Measurements from ENCODE around the gene SLC25A1. TPM values are rescaled to one million over a fixed set of nuclear protein-coding genes. Genes with fewer than 3 reads are reported as not detected.

The SLC25A1 gene
- total and polyA plus RNA-seq, 2 donors (not counting 1 experiment from before 2014, with no cell fraction given): 41.3 to 47.7 TPM

- Histone ChIP-seq H3K4me2 (replicated peaks; ENCODE audit: low read depth, low read length, poor library complexity, severe bottlenecking) (no peak overlapping the region), H2AFZ (ENCODE audit: insufficient read depth, low read depth, low read length, poor library complexity, severe bottlenecking) (no peak overlapping the region), H3K9me3 (ENCODE audit: control extremely low read depth in 1 of 3, control insufficient read depth in 2 of 3, insufficient read depth in 1 of 3, low read length in 2 of 3) (peaks cover 0 to 12% (median 0%) of the 10 kb centered on the region in 3 donors), H3K4me3 (ENCODE audit: control extremely low read depth in 1 of 5, extremely low read depth in 1 of 5, insufficient read depth in 1 of 5, low read depth in 2 of 5, low read length in 4 of 5) (no peak overlapping the region), H3K27me3 (replicated peaks in 1 of 4; ENCODE audit: control extremely low read depth in 1 of 4, control insufficient read depth in 3 of 4, insufficient read depth in 4 of 4, low read length in 3 of 4) (peaks cover 0 to 31% (median 13%) of the 10 kb centered on the region in 4 experiments), H3K9ac (ENCODE audit: low read length) (no peak overlapping the region), H3K79me2 (ENCODE audit: control insufficient read depth, insufficient read depth, low read length) (peaks cover 25% of the 10 kb centered on the region), H4K20me1 (ENCODE audit: control insufficient read depth, insufficient read depth, low read length, poor library complexity, severe bottlenecking) (peaks cover 3% of the 10 kb centered on the region), H3K27ac (ENCODE audit: low read length in 2 of 2) (no peak overlapping the region), H3K4me1 (ENCODE audit: control insufficient read depth in 2 of 2, insufficient read depth in 2 of 2, low read length in 2 of 2) (peaks cover 21 to 25% of the 10 kb centered on the region in 2 donors), H3K36me3 (replicated peaks in 1 of 2; ENCODE audit: control extremely low read depth in 1 of 2, control insufficient read depth in 1 of 2, extremely low read depth in 1 of 2, insufficient read depth in 2 of 2, low read length in 1 of 2) (peaks cover 0 to 12% of the 10 kb centered on the region in 2 experiments)
- Mint-ChIP-seq H3K4me1 (peaks cover 26% of the 10 kb centered on the region), H3K4me3 (no peak overlapping the region), H3K9me3 (ENCODE audit: insufficient read depth) (no peaks in the 10 kb centered on the region), H3K27ac (no peak overlapping the region), H3K27me3 (peaks cover 16% of the 10 kb centered on the region)
- DNase-seq (no peak), ATAC-seq (ENCODE audit: low read depth) (no peak)
- CTCF ChIA-PET: interaction anchor here (0.7 to 7.2 kb wide), 3 partner anchors 33 to 887 kb away, joined by 3 to 73 read pairs (median 5); no protein-coding TSS in a partner anchor
- TF ChIP-seq, protein P1, sequence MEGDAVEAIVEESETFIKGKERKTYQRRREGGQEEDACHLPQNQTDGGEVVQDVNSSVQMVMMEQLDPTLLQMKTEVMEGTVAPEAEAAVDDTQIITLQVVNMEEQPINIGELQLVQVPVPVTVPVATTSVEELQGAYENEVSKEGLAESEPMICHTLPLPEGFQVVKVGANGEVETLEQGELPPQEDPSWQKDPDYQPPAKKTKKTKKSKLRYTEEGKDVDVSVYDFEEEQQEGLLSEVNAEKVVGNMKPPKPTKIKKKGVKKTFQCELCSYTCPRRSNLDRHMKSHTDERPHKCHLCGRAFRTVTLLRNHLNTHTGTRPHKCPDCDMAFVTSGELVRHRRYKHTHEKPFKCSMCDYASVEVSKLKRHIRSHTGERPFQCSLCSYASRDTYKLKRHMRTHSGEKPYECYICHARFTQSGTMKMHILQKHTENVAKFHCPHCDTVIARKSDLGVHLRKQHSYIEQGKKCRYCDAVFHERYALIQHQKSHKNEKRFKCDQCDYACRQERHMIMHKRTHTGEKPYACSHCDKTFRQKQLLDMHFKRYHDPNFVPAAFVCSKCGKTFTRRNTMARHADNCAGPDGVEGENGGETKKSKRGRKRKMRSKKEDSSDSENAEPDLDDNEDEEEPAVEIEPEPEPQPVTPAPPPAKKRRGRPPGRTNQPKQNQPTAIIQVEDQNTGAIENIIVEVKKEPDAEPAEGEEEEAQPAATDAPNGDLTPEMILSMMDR (IDR thresholded peaks at IDR 0.05): no peak
- no peak for TF ChIP-seq EZH2 (IDR thresholded peaks at IDR 0.05; ENCODE audit: borderline replicate concordance, insufficient read depth, low read depth, low read length, poor library complexity, severe bottlenecking)
- intact Hi-C loops (cut with micrococcal nuclease): no loop called here
- 87% methylated on average over 10 of the region's 11 CpGs for WGBS (ENCODE audit: insufficient coverage)
- POLR2A ChIA-PET: no interaction called here
These were observed 32.1 kb downstream of the SLC25A1 start for GRCh38 chr22:19146215-19146968.
